Activated naive CD4-positive, alpha-beta T cell treated with anti-CD3 and anti-CD28 coated beads, Interleukin-2, amount 50 U/mL, for 24 hours (primary cell): ENCODE data around the gene CEP250.
"Not testable (repeated sequence)": the region's sequence is repeated elsewhere in the genome, so short reads cannot be mapped to it uniquely, and the experiment has no call there.

Experiments used
- H3K27ac Mint-ChIP-seq: one replicate; pipeline ENCODE4 v1.8.0; 2021; ENCODE audit warnings: mild to moderate bottlenecking, mixed read lengths
- H3K27me3 Mint-ChIP-seq: one replicate; pipeline ENCODE4 v1.8.0; 2021; ENCODE audit warnings: mixed read lengths
- H3K36me3 Mint-ChIP-seq: one replicate; pipeline ENCODE4 v1.8.0; 2021; ENCODE audit warnings: mixed read lengths
- H3K4me1 Mint-ChIP-seq: one replicate; pipeline ENCODE4 v1.8.0; 2021; ENCODE audit warnings: mixed read lengths
- H3K4me3 Mint-ChIP-seq: one replicate; pipeline ENCODE4 v1.8.0; 2021; ENCODE audit warnings: mild to moderate bottlenecking, mixed read lengths
- H3K9me3 Mint-ChIP-seq: one replicate; pipeline ENCODE4 v1.8.0; 2021; ENCODE audit warnings: mixed read lengths

The CEP250 gene

GRCh38 chr20:35555461-35555860 is 100.1 kb downstream of the CEP250 start:
- H3K27ac Mint-ChIP-seq, H3K9me3 Mint-ChIP-seq, H3K4me3 Mint-ChIP-seq, H3K27me3 Mint-ChIP-seq, H3K4me1 Mint-ChIP-seq: not testable (repeated sequence)
- H3K36me3 Mint-ChIP-seq, result peaks cover 13% of the 10 kb centered on the region

- Mint-ChIP-seq H3K4me3 (no peak overlapping the region), H3K27ac (no peak overlapping the region), H3K27me3 (no peaks in the 10 kb centered on the region), H3K4me1 (no peaks in the 10 kb centered on the region), H3K9me3 (no peaks in the 10 kb centered on the region), H3K36me3 (peaks cover 13% of the 10 kb centered on the region)
Measured at GRCh38 chr20:35555951-35556645, 100.7 kb downstream of the CEP250 start.

- Mint-ChIP-seq H3K4me3 (no peak overlapping the region), H3K36me3 (peaks cover 13% of the 10 kb centered on the region), H3K4me1 (no peaks in the 10 kb centered on the region), H3K27ac (no peak overlapping the region), H3K9me3 (no peaks in the 10 kb centered on the region), H3K27me3 (no peaks in the 10 kb centered on the region)
Measured at GRCh38 chr20:35556871-35557270, 101.5 kb downstream of the CEP250 start.

GRCh38 chr20:35558451-35558850 is 103.1 kb downstream of the CEP250 start:
- H3K4me3 Mint-ChIP-seq, result no peak overlapping the region
- H3K27ac Mint-ChIP-seq, result no peak overlapping the region
- H3K27me3 Mint-ChIP-seq, result no peaks in the 10 kb centered on the region
- no peaks in the 10 kb centered on the region for H3K9me3 Mint-ChIP-seq
- peaks cover 13% of the 10 kb centered on the region for H3K36me3 Mint-ChIP-seq
- H3K4me1 Mint-ChIP-seq, result no peaks in the 10 kb centered on the region

- H3K36me3 Mint-ChIP-seq, result peaks cover 13% of the 10 kb centered on the region
- H3K4me3 Mint-ChIP-seq, result no peak overlapping the region
- no peaks in the 10 kb centered on the region for H3K9me3 Mint-ChIP-seq
- H3K27me3 Mint-ChIP-seq, result no peaks in the 10 kb centered on the region
- H3K4me1 Mint-ChIP-seq, result no peaks in the 10 kb centered on the region
- no peak overlapping the region for H3K27ac Mint-ChIP-seq
Measured at GRCh38 chr20:35559042-35559693, 103.8 kb downstream of the CEP250 start.

GRCh38 chr20:35560105-35560511 is 104.7 kb downstream of the CEP250 start:
- peaks cover 6% of the 10 kb centered on the region for H3K36me3 Mint-ChIP-seq
- H3K27ac Mint-ChIP-seq, result no peak overlapping the region
- no peak overlapping the region for H3K4me3 Mint-ChIP-seq

GRCh38 chr20:35560541-35560940 is 105.1 kb downstream of the CEP250 start:
- Mint-ChIP-seq H3K27me3 (no peaks in the 10 kb centered on the region), H3K4me3 (no peak overlapping the region), H3K27ac (no peak overlapping the region), H3K9me3 (no peaks in the 10 kb centered on the region), H3K4me1 (no peaks in the 10 kb centered on the region), H3K36me3 (peaks cover 6% of the 10 kb centered on the region)

More at GRCh38 chr20:35560105-35560511, 104.7 kb downstream of the CEP250 start:
- Mint-ChIP-seq H3K27me3 (no peaks in the 10 kb centered on the region), H3K4me1 (no peaks in the 10 kb centered on the region), H3K9me3 (no peaks in the 10 kb centered on the region)

- H3K27me3 Mint-ChIP-seq, result no peaks in the 10 kb centered on the region
- no peaks in the 10 kb centered on the region for H3K4me1 Mint-ChIP-seq
- peaks cover 6% of the 10 kb centered on the region for H3K36me3 Mint-ChIP-seq
- H3K9me3 Mint-ChIP-seq, result no peaks in the 10 kb centered on the region
- no peak overlapping the region for H3K27ac Mint-ChIP-seq
- H3K4me3 Mint-ChIP-seq, result no peak overlapping the region
Measured at GRCh38 chr20:35561268-35561667, 105.9 kb downstream of the CEP250 start.

GRCh38 chr20:35561671-35562070 is 106.3 kb downstream of the CEP250 start:
- H3K27ac Mint-ChIP-seq, result no peak overlapping the region
- H3K9me3 Mint-ChIP-seq, result no peaks in the 10 kb centered on the region
- no peak overlapping the region for H3K4me3 Mint-ChIP-seq
- no peaks in the 10 kb centered on the region for H3K4me1 Mint-ChIP-seq
- H3K27me3 Mint-ChIP-seq, result no peaks in the 10 kb centered on the region
- H3K36me3 Mint-ChIP-seq, result peaks cover 6% of the 10 kb centered on the region

GRCh38 chr20:35562541-35563110 is 107.2 kb downstream of the CEP250 start:
- H3K4me1 Mint-ChIP-seq, result no peaks in the 10 kb centered on the region
- no peaks in the 10 kb centered on the region for H3K9me3 Mint-ChIP-seq
- no peak overlapping the region for H3K4me3 Mint-ChIP-seq

GRCh38 chr20:35563834-35564233 is 108.4 kb downstream of the CEP250 start:
- Mint-ChIP-seq H3K36me3 (no peaks in the 10 kb centered on the region), H3K27me3 (no peaks in the 10 kb centered on the region), H3K27ac (no peak overlapping the region)

More at GRCh38 chr20:35562541-35563110, 107.2 kb downstream of the CEP250 start:
- H3K36me3 Mint-ChIP-seq, result peaks cover 3% of the 10 kb centered on the region
- no peak overlapping the region for H3K27ac Mint-ChIP-seq
- no peaks in the 10 kb centered on the region for H3K27me3 Mint-ChIP-seq

GRCh38 chr20:35564905-35565304 is 109.5 kb downstream of the CEP250 start:
- Mint-ChIP-seq H3K36me3 (no peaks in the 10 kb centered on the region), H3K4me3 (no peak overlapping the region), H3K27me3 (no peaks in the 10 kb centered on the region), H3K4me1 (no peaks in the 10 kb centered on the region), H3K27ac (no peak overlapping the region), H3K9me3 (no peaks in the 10 kb centered on the region)

More at GRCh38 chr20:35563834-35564233, 108.4 kb downstream of the CEP250 start:
- Mint-ChIP-seq H3K4me3 (no peak overlapping the region), H3K9me3 (no peaks in the 10 kb centered on the region), H3K4me1 (no peaks in the 10 kb centered on the region)

- Mint-ChIP-seq H3K4me3 (no peak overlapping the region), H3K36me3 (peaks cover 2% of the 10 kb centered on the region), H3K9me3 (peaks cover 6% of the 10 kb centered on the region), H3K27ac (no peak overlapping the region), H3K4me1 (no peaks in the 10 kb centered on the region), H3K27me3 (no peaks in the 10 kb centered on the region)
Measured at GRCh38 chr20:35568645-35569044, 113.2 kb downstream of the CEP250 start.
